ENCODE data around the gene R3HDM2.
A peak's percentile ranks its signal among the peaks of the same experiment; 100 is the strongest.

R3HDM2 gene

DNA sequence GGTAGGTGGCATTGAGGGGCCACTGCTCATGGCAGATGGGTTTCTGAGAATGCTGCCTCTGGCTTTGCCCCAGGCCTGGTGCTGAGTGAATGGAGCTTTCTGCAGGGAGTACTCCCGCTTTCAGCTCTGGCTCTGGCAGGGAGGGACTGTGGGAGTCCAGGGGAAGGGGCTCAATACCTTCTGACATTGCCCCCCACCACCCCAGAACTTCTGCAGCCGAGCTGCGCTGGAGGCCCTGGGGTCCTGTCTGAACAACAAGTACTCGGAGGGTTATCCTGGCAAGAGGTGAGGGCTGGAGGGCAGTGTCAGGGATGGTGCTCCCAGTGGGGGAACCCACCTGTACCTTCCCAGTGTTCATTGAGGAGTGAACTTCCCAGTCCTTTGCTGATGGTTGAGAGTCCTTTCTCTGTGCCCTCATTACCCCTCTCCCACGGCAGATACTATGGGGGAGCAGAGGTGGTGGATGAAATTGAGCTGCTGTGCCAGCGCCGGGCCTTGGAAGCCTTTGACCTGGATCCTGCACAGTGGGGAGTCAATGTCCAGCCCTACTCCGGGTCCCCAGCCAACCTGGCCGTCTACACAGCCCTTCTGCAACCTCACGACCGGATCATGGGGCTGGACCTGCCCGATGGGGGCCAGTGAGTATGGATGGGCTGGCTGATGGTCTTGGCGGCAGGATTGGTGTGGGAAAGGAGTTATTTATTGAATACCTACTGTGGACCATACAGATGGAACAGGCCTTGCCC lies 199.4 kb downstream of the R3HDM2 start:
- TF ChIP-seq POLR2AphosphoS5 (IDR thresholded peaks at IDR 0.05; ENCODE audit: low read depth, low read length) (no peak), FOXP2 (optimal IDR thresholded peaks at IDR 0.05; ENCODE audit: borderline replicate concordance, extremely low read depth, extremely low read length, insufficient read depth) (no peak), TAF1 (IDR thresholded peaks at IDR 0.05; ENCODE audit: borderline replicate concordance, insufficient read depth, low read length) (no peak), SIN3A (IDR thresholded peaks at IDR 0.05; ENCODE audit: borderline replicate concordance, insufficient read depth, low read length) (no peak)
- TF ChIP-seq, protein P1, sequence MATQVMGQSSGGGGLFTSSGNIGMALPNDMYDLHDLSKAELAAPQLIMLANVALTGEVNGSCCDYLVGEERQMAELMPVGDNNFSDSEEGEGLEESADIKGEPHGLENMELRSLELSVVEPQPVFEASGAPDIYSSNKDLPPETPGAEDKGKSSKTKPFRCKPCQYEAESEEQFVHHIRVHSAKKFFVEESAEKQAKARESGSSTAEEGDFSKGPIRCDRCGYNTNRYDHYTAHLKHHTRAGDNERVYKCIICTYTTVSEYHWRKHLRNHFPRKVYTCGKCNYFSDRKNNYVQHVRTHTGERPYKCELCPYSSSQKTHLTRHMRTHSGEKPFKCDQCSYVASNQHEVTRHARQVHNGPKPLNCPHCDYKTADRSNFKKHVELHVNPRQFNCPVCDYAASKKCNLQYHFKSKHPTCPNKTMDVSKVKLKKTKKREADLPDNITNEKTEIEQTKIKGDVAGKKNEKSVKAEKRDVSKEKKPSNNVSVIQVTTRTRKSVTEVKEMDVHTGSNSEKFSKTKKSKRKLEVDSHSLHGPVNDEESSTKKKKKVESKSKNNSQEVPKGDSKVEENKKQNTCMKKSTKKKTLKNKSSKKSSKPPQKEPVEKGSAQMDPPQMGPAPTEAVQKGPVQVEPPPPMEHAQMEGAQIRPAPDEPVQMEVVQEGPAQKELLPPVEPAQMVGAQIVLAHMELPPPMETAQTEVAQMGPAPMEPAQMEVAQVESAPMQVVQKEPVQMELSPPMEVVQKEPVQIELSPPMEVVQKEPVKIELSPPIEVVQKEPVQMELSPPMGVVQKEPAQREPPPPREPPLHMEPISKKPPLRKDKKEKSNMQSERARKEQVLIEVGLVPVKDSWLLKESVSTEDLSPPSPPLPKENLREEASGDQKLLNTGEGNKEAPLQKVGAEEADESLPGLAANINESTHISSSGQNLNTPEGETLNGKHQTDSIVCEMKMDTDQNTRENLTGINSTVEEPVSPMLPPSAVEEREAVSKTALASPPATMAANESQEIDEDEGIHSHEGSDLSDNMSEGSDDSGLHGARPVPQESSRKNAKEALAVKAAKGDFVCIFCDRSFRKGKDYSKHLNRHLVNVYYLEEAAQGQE (IDR thresholded peaks at IDR 0.05; ENCODE audit: insufficient read depth in 1 of 2, low read depth in 2 of 2, low read length in 2 of 2), result no peak

DNA sequence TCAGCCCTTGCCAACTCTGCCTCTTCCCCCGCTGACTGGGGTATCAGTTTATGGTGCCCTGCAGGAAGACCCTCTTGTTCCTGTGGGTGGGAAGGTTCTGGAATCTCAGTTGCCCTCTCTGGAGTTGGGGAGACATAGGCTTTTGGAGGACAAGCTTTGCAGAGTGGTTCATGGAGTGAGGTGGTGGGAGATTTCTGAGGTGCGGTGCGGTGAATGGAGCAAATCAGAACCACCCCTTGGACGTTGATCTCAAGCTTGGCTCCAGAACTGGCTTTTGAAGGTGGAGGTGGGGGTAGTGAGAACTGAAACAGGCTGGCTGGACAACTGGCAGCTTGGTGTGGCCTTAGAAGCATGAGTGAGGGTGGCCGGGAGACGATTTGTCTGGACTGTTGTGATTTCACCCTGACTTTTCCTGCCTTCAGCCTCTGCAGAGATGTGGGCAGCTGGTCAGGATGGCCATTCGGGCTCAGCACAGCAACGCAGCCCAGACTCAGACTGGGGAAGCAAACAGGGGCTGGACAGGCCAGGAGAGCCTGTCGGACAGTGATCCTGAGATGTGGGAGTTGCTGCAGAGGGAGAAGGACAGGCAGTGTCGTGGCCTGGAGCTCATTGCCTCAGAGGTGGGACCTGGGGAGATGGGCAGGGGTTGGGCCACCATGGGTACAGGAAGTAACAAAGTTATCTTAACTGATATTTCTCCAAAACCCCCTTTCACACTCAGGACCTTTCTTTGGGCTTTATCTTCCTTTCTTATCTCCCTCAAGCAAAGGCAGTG lies 200.3 kb downstream of the R3HDM2 start:
- TF ChIP-seq FOXP2 (optimal IDR thresholded peaks at IDR 0.05; ENCODE audit: borderline replicate concordance, extremely low read depth, extremely low read length, insufficient read depth) (no peak), SIN3A (IDR thresholded peaks at IDR 0.05; ENCODE audit: borderline replicate concordance, insufficient read depth, low read length) (no peak), POLR2AphosphoS5 (IDR thresholded peaks at IDR 0.05; ENCODE audit: low read depth, low read length) (peak; percentile 36), TAF1 (IDR thresholded peaks at IDR 0.05; ENCODE audit: borderline replicate concordance, insufficient read depth, low read length) (no peak)
- TF ChIP-seq, protein P1 (IDR thresholded peaks at IDR 0.05; ENCODE audit: insufficient read depth in 1 of 2, low read depth in 2 of 2, low read length in 2 of 2), result no peak

DNA sequence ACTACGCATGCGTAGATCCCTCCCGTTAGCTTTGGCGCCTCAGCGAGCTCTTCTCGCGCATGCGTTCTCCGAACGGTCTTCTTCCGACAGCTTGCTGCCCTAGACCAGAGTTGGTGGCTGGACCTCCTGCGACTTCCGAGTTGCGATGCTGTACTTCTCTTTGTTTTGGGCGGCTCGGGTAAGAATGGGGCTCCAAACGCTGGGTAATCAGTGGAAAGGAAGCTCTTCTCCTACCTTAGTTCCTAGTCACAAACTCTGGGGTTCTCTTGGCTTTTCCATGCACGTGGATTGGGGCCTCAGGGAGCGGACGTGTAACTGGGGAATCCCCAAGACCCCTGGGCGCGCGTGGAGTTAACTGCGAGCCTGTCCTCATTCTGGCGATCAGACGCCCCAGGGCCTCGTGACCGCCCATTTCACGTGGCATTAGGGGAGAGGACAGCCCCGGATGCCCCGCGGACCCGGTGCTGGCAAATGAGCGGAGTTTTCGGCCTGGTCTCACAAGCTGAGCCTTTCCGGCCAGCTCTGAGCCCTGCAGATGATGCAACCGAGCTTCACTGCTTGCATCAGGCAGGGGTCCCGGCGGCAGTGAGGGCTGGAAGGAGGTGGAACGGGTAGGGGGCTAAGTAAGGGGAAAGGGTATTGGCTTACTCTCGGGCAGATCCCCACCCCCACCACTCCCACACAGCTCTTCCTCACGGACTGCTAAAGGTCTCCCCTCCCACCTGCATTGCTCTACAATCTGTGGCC lies 201.0 kb downstream of the R3HDM2 start, which contains the start of gene SHMT2:
Gene SHMT2, plus strand, starts transcription at position 78 of the 747 bp plus-strand sequence. Its CDS starts 68 bp downstream, at position 146.
- TF ChIP-seq SIN3A (IDR thresholded peaks at IDR 0.05; ENCODE audit: borderline replicate concordance, insufficient read depth, low read length), result 0 out of 2 replicates have a peak, but pooled peaks have one; percentile 1
- TF ChIP-seq, protein P1 (IDR thresholded peaks at IDR 0.05; ENCODE audit: insufficient read depth in 1 of 2, low read depth in 2 of 2, low read length in 2 of 2), result no peak
- peak; percentile 69; the same call in 1 of the 2 replicates for TF ChIP-seq TAF1 (IDR thresholded peaks at IDR 0.05; ENCODE audit: borderline replicate concordance, insufficient read depth, low read length)
- peak; percentile 85 for TF ChIP-seq POLR2AphosphoS5 (IDR thresholded peaks at IDR 0.05; ENCODE audit: low read depth, low read length)
- TF ChIP-seq FOXP2 (optimal IDR thresholded peaks at IDR 0.05; ENCODE audit: borderline replicate concordance, extremely low read depth, extremely low read length, insufficient read depth), result no peak

GRCh38 chr12:57229046-57229633 lies 201.7 kb downstream of the R3HDM2 start:
- no peak; the same call in 1 of the 2 replicates for TF ChIP-seq TAF1 (IDR thresholded peaks at IDR 0.05; ENCODE audit: borderline replicate concordance, insufficient read depth, low read length)

Measured in PFSK-1 (cell line).